ENCODE results near the gene KLF16.

Gene KLF16

DNA sequence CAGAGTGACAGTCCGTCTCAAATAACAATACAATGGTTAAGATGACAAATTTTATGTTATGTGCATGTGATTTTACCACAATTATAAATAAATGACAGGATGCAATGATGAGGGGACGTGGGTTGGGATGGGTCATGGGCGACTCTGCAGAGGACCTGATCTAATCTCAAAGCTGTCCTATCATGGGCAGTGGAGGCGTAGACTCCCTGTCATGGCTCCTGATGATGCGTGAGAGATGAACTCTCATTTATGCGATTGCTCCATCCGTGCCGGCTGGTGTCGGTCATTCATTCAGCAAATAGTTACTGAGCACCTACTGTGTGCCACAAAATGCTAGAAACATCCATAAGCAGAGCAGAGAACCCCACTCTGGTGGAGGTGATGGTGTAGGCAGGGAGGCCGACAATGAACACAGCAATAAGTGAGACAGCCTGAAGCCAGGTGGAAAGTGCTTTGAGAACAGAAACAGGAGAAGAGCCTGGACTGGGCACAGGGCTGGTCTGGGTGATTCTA lies 13.4 kb downstream of the KLF16 start:
- TF ChIP-seq, protein P1, sequence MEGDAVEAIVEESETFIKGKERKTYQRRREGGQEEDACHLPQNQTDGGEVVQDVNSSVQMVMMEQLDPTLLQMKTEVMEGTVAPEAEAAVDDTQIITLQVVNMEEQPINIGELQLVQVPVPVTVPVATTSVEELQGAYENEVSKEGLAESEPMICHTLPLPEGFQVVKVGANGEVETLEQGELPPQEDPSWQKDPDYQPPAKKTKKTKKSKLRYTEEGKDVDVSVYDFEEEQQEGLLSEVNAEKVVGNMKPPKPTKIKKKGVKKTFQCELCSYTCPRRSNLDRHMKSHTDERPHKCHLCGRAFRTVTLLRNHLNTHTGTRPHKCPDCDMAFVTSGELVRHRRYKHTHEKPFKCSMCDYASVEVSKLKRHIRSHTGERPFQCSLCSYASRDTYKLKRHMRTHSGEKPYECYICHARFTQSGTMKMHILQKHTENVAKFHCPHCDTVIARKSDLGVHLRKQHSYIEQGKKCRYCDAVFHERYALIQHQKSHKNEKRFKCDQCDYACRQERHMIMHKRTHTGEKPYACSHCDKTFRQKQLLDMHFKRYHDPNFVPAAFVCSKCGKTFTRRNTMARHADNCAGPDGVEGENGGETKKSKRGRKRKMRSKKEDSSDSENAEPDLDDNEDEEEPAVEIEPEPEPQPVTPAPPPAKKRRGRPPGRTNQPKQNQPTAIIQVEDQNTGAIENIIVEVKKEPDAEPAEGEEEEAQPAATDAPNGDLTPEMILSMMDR (IDR thresholded peaks at IDR 0.05; ENCODE audit: extremely low read depth, missing control alignments), result no peak
- no peak for DNase-seq (ENCODE audit: low spot score)

DNA sequence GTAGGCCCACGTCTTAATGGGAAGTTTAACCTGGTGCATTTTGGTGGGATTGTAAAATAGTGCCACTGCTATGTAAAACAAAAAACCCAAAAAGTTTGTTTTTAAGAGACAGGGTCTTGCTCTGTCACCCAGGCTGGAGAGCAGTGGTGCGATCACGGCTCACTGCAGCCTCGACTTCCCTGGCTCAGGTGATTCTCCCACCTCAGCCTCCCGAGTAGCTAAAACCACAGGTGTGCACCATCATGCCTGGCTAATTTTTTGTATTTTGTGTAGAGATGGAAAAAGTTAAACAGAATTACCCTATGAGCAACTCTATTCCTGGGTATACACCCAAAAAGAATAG lies 14.3 kb downstream of the KLF16 start:
- DNase-seq (ENCODE audit: low spot score), result no peak
- TF ChIP-seq, protein P1 (IDR thresholded peaks at IDR 0.05; ENCODE audit: extremely low read depth, missing control alignments), result no peak

DNA sequence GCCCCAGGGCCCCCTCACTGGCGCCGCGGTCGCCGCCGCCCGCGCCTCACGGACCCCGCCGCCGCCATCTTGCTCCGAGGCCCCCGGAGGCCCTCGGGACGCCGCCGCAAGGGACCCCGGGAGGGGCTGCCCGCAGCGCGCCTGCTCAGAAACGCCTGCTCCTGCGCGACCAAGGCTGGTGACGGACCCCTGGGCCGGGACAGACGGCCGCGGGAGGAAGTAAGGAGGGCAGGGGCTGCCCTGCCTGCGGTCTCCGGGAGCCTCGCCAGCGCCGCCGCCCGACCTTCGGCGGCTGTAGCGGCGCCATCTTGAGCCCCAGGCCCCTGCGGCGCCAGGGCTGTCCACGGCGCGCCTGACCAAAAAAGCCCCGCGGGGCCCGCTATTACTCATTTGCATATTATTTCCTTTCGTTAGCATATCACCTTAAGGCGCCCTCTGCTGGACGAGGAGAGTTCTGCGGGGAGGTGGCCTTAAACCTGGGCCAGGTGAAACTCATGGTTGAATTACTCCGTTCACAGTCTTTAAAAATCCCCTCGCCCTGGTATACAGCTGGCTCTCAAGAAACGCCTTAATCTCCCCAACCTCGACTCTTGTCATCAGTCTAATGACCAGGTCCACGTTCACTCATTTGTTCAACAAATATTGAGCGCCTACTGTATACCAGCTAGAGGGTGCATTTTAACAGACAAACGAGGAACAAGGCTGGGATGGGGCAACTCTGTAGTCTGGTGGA lies 14.8 kb downstream of the KLF16 start, which contains the start of gene REXO1:
Gene REXO1, minus strand, starts transcription at position 85 of the 733 bp plus-strand sequence. CDS start 125 bp downstream, outside the sequence.
- DNase-seq (ENCODE audit: low spot score), result peak; percentile 97

DNA sequence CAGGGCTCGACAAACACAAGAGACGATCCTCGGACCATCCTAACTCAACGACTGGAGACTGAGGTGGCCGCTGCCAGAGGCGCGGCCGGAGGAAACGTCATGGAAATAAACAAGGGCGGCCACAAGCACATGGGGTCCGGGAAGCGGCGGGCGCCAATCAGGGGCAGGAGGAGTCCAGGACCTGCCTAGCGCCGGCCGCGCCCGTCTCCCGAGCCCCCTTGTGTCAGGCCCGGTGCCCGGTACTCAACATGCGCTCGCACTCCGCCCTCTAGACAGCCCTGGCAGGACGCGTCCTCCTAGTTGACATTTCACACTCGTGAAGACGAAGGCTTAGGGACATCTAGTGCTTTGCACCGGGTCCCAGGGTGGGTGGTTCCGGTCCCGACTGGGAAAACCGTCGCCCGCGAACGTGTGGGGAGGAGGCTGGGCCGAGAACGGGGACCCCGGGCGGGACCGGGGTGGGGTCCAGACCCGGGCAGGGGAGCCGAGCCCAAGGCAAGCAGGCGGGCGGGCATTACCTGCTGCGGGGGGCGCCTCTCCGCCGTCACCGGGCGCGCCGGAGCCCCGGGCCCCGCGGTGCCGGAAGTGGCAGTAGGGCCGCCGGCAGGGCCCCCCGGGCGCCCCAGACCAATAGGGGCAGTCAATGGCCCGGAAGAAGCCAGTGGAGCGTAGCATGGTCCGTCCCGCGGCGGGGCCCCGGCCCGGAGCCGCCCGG lies 15.5 kb downstream of the KLF16 start:
- no peak for DNase-seq (ENCODE audit: low spot score)
- TF ChIP-seq, protein P1 (IDR thresholded peaks at IDR 0.05; ENCODE audit: extremely low read depth, missing control alignments), result no peak

More for the DNA sequence above, 14.8 kb downstream of the KLF16 start, which contains the start of gene REXO1:
- TF ChIP-seq, protein P1 (IDR thresholded peaks at IDR 0.05; ENCODE audit: extremely low read depth, missing control alignments), result peak; percentile 82

DNA sequence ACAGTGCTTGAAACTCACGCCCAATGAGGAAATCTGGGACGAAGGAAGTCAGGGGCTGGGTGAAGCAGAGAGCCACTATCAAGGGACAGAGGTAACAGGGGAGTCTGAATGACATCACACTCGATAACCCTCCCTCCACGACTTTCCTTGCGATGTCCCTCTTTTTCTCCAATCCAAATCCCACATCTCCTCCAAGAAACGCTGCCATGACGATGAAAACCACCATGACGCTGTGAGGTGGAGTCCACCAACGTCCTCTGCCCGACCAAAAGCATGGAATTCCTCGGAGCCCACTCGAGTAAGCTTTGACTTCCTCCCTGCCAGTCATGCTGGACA lies 16.1 kb downstream of the KLF16 start:
- no peak for DNase-seq (ENCODE audit: low spot score)
- TF ChIP-seq, protein P1 (IDR thresholded peaks at IDR 0.05; ENCODE audit: extremely low read depth, missing control alignments), result no peak

DNA sequence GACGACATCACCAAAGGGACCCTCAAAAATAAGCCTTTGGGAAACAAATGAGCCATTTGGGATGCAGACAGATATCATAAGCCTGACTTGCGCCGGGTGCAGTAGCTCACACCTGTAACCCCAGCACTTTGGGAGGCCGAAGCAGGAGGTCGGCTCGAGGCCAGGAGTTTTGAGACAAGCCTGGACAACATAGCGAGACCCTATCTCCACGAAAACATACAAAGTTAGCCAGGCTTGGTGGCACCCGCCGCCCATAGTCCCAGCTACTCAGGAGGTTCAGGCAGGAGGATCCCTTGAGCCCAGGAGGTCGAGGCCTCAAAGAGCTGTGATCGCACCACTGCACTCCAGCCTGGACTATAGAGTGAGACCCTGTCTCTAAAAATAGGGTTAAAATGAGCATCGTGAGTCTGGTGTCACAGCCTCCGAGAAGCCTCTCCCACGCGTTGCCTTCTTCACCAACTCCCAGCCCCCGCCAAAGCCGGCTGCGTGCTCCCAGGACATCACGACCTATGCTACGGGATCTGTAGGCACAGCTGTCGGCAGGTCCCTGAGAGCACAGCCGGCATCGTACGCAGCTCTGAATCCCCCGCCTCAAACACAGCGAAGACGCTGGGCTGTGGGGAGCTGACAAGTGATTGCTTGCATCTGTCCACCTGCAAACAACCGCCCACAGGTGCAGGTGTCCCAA lies 16.7 kb downstream of the KLF16 start:
- DNase-seq (ENCODE audit: low spot score), result no peak
- TF ChIP-seq, protein P1 (IDR thresholded peaks at IDR 0.05; ENCODE audit: extremely low read depth, missing control alignments), result no peak

DNA sequence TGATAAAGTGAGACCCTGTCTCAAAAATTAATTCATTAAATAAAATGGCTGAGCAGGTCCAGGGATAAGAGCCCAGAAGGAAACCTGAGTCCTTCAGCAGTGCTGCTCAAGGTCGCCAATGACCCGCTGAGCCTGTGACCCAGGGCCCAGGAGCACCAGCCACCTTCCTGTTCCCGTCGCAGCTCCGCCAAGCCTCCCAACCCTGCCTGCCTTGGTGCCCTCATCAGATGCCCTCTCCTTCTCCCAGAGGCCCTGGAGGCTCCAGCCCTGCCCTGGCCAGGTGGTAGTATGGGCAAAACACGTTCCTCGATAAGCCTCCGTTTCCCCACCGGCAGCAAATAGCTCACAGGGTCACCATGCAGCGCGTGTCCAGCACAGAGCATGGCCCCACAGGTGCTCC lies 17.7 kb downstream of the KLF16 start:
- no peak for DNase-seq (ENCODE audit: low spot score)
- TF ChIP-seq, protein P1 (IDR thresholded peaks at IDR 0.05; ENCODE audit: extremely low read depth, missing control alignments), result no peak
